NOMO-1 (cell line): Measurements from ENCODE around the gene COL6A6.
"Not testable (repeated sequence)": the region's sequence is repeated elsewhere in the genome, so short reads cannot be mapped to it uniquely, and the experiment has no call there.

Experiments used
- DNase-seq, 2 experiments: peaks; one replicate each; lab custom pipeline; 2025; ENCODE audit not compliant: unreplicated experiment in 2 of 2; lab: John Stamatoyannopoulos, UW

The COL6A6 gene

GRCh38 chr3:130529486-130530215 lies 12.7 kb downstream of the COL6A6 start:
- DNase-seq, result no peak

- no peak for DNase-seq
Measured at GRCh38 chr3:130533247-130533646, 16.3 kb downstream of the COL6A6 start.

- DNase-seq, result no peak
Measured at GRCh38 chr3:130537673-130538304, 20.8 kb downstream of the COL6A6 start.

- DNase-seq, result peak; percentile 20 to 67
Measured at GRCh38 chr3:130539005-130539404, 22.0 kb downstream of the COL6A6 start.

- peak; percentile 66 to 95 for DNase-seq
Measured at GRCh38 chr3:130543322-130543721, 26.3 kb downstream of the COL6A6 start.

GRCh38 chr3:130546920-130547679 lies 30.1 kb downstream of the COL6A6 start:
- DNase-seq, result no peak

GRCh38 chr3:130547680-130548065 lies 30.7 kb downstream of the COL6A6 start:
- not testable (repeated sequence) for DNase-seq

- no peak for DNase-seq
Measured at GRCh38 chr3:130548356-130548755, 31.4 kb downstream of the COL6A6 start.

- no peak for DNase-seq
Measured at GRCh38 chr3:130557336-130558035, 40.5 kb downstream of the COL6A6 start.

- DNase-seq, result no peak
Measured at GRCh38 chr3:130558366-130558765, 41.4 kb downstream of the COL6A6 start.

- DNase-seq, result no peak
Measured at GRCh38 chr3:130565224-130565623, 48.2 kb downstream of the COL6A6 start.
